GM21367 (cell line): ENCODE data around the gene SYNGR3.

ENCODE experiments used
- ATAC-seq: cut with Tn5 transposase; IDR thresholded peaks from one replicate; pipeline ENCODE4 v1.9.1; 2021; ENCODE audit not compliant: unreplicated experiment

SYNGR3 gene

GRCh38 chr16:1991948-1992703, 2.4 kb downstream of the SYNGR3 start:
- peak; percentile 36 for ATAC-seq

GRCh38 chr16:1992704-1993317, 3.0 kb downstream of the SYNGR3 start:
- no peak for ATAC-seq

GRCh38 chr16:1993731-1994131, 4.0 kb downstream of the SYNGR3 start:
- ATAC-seq, result no peak

GRCh38 chr16:1997494-1998359, 8.0 kb downstream of the SYNGR3 start:
- ATAC-seq, result no peak

GRCh38 chr16:1998360-1998835, 8.6 kb downstream of the SYNGR3 start:
- ATAC-seq, result no peak

- ATAC-seq, result no peak
These were observed 9.4 kb downstream of the SYNGR3 start for GRCh38 chr16:1998852-1999801.

- ATAC-seq, result no peak
These were observed 10.2 kb downstream of the SYNGR3 start for GRCh38 chr16:1999866-2000514.

- ATAC-seq, result no peak
These were observed 11.3 kb downstream of the SYNGR3 start for GRCh38 chr16:2001035-2001434.

- ATAC-seq, result no peak
These were observed 11.9 kb downstream of the SYNGR3 start for GRCh38 chr16:2001456-2002355.

GRCh38 chr16:2002406-2003230, 12.8 kb downstream of the SYNGR3 start:
- no peak for ATAC-seq

GRCh38 chr16:2003231-2003826, 13.6 kb downstream of the SYNGR3 start:
- no peak for ATAC-seq

- ATAC-seq, result peak; percentile 35
These were observed 14.3 kb downstream of the SYNGR3 start for GRCh38 chr16:2003827-2004641.

- ATAC-seq, result no peak
These were observed 15.2 kb downstream of the SYNGR3 start for GRCh38 chr16:2004795-2005517.

GRCh38 chr16:2005646-2006045, 15.9 kb downstream of the SYNGR3 start:
- ATAC-seq, result no peak

GRCh38 chr16:2006317-2006716, 16.5 kb downstream of the SYNGR3 start:
- no peak for ATAC-seq
